Caco-2 (cell line): ENCODE measurements around the gene SH3RF1. TPM values are rescaled to one million over a fixed set of nuclear protein-coding genes. Genes with fewer than 3 reads are reported as not detected.

Experiments
- BruUV-seq: library from RNA; stranded (reverse); fragments of 400-500 nt; replicated peaks from 2 replicates; lab custom pipeline; 2021; lab: Mats Ljungman, UMichigan
- CTCF ChIA-PET: fragments of 300-600 bp; sonication (Branson Sonifier 250); formaldehyde crosslinking; loops from one replicate; lab custom pipeline; 2022; ENCODE audit warnings: antibody characterized with exemption; lab: Charles Lee
- POLR2A ChIA-PET: fragments of 300-600 bp; sonication (Branson Sonifier 250); formaldehyde crosslinking; loops from one replicate; lab custom pipeline; 2022; ENCODE audit warnings: antibody characterized with exemption; lab: Charles Lee
- DNase-seq, 2 experiments: peaks; one replicate each; pipeline versions ENCODE4 v3.0.0 to v3.0.0-alpha.2; 2020 to 2022
- H3K27me3 ChIP-seq: replicated peaks from 2 replicates; pipeline ENCODE4 v1.6.0; 2011; ENCODE audit warnings: low read length; ENCODE audit not compliant: control insufficient read depth, insufficient read depth
- H3K36me3 ChIP-seq: 2 replicates; pipeline ENCODE4 v1.5.1; 2011; ENCODE audit warnings: low read length; ENCODE audit not compliant: control insufficient read depth, insufficient read depth
- H3K4me1 ChIP-seq: fragments of 250-450 bp; sonication (Bioruptor Pico); 2 replicates; pipeline ENCODE4 v1.5.1; 2020; ENCODE audit warnings: mild to moderate bottlenecking
- H3K4me3 ChIP-seq: 2 replicates; pipeline ENCODE4 v1.5.1; 2011; ENCODE audit warnings: low read depth, mild to moderate bottlenecking, control low read depth, low read length
- H3K9me3 ChIP-seq: fragments of 250-450 bp; sonication (Bioruptor Pico); 2 replicates; pipeline ENCODE4 v1.5.1; 2020; ENCODE audit warnings: mild to moderate bottlenecking, moderate library complexity
- H3K27ac Mint-ChIP-seq: one replicate; pipeline ENCODE4 v1.8.0; 2022; ENCODE audit warnings: mixed read lengths; ENCODE audit not compliant: unreplicated experiment
- H3K27me3 Mint-ChIP-seq: one replicate; pipeline ENCODE4 v1.8.0; 2022; ENCODE audit warnings: mixed read lengths; ENCODE audit not compliant: insufficient read depth, unreplicated experiment
- H3K36me3 Mint-ChIP-seq: one replicate; pipeline ENCODE4 v1.8.0; 2022; ENCODE audit warnings: mild to moderate bottlenecking, mixed read lengths; ENCODE audit not compliant: insufficient read depth, unreplicated experiment
- H3K4me1 Mint-ChIP-seq: one replicate; pipeline ENCODE4 v1.8.0; 2022; ENCODE audit warnings: low read depth, mixed read lengths; ENCODE audit not compliant: unreplicated experiment
- H3K4me3 Mint-ChIP-seq: one replicate; pipeline ENCODE4 v1.8.0; 2022; ENCODE audit warnings: mild to moderate bottlenecking, moderate library complexity, mixed read lengths; ENCODE audit not compliant: unreplicated experiment
- H3K9me3 Mint-ChIP-seq: one replicate; pipeline ENCODE4 v1.8.0; 2022; ENCODE audit warnings: mixed read lengths; ENCODE audit not compliant: unreplicated experiment
- intact Hi-C: fragments of 100-400 bp; cut with micrococcal nuclease; formaldehyde crosslinking; loops from one replicate; pipeline ENCODE4 v1.10.0; 2022; ENCODE audit not compliant: unreplicated experiment
- total RNA-seq: library from RNA; stranded (reverse); gene quantifications from 2 replicates; pipeline ENCODE4 v1.2.3, GENCODE V29; 2022
- TF ChIP-seq, protein P1 (sequence below), 2 experiments: fragments of 200-600 bp in 1 of 2; IDR thresholded peaks; 1 replicate in 1 of 2; 2 replicates in 1 of 2; pipeline versions ENCODE4 v1.5.1 to v1.8.0; 2011 to 2022; ENCODE audit warnings: antibody characterized with exemption in 1 of 2, control low read depth in 1 of 2, inconsistent platforms in 1 of 2, low read depth in 1 of 2, low read length in 1 of 2, mild to moderate bottlenecking in 1 of 2, moderate library complexity in 1 of 2; ENCODE audit not compliant: insufficient read depth in 1 of 2, severe bottlenecking in 1 of 2, unreplicated experiment in 1 of 2

The SH3RF1 gene
- total RNA-seq, 1 experiment from 2014 or later, result 25.1 TPM

DNA sequence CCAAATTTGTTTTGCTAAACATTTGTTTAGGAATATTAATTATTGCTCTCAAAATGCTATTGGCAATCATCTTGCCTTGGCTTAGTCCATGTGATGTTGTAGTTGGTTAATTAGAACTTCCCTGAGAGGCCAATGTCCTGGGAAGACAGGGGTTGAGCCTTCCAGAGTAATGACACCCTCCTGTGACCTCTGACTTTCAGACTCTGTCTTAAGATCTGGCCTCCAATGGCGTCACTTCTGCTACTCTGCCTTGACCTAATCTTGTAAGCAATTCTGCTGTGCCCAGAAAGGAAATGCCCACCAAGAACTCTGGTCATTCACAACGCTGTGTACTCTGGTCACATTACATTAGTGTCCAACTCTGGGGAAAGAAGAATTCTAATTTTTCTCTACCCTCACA, 111.9 kb downstream of the SH3RF1 start:
- no peaks in the 10 kb centered on the region for H3K9me3 ChIP-seq
- CTCF ChIA-PET, result no interaction called here
- no peak for DNase-seq
- no peaks in the 10 kb centered on the region; the same call in 1 of the 2 replicates for H3K27me3 ChIP-seq
- Mint-ChIP-seq H3K9me3 (no peaks in the 10 kb centered on the region), H3K4me1 (peaks cover 22% of the 10 kb centered on the region), H3K27ac (no peak overlapping the region), H3K4me3 (no peak overlapping the region), H3K27me3 (no peaks in the 10 kb centered on the region), H3K36me3 (peaks cover 35% of the 10 kb centered on the region)
- POLR2A ChIA-PET, result no interaction called here
- intact Hi-C loops, result no loop called here
- H3K4me3 ChIP-seq, result no peak overlapping the region
- no peaks in the 10 kb centered on the region for H3K36me3 ChIP-seq
- peaks cover 21% of the 10 kb centered on the region for H3K4me1 ChIP-seq
- TF ChIP-seq, protein P1, sequence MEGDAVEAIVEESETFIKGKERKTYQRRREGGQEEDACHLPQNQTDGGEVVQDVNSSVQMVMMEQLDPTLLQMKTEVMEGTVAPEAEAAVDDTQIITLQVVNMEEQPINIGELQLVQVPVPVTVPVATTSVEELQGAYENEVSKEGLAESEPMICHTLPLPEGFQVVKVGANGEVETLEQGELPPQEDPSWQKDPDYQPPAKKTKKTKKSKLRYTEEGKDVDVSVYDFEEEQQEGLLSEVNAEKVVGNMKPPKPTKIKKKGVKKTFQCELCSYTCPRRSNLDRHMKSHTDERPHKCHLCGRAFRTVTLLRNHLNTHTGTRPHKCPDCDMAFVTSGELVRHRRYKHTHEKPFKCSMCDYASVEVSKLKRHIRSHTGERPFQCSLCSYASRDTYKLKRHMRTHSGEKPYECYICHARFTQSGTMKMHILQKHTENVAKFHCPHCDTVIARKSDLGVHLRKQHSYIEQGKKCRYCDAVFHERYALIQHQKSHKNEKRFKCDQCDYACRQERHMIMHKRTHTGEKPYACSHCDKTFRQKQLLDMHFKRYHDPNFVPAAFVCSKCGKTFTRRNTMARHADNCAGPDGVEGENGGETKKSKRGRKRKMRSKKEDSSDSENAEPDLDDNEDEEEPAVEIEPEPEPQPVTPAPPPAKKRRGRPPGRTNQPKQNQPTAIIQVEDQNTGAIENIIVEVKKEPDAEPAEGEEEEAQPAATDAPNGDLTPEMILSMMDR (IDR thresholded peaks at IDR 0.05; ENCODE audit: insufficient read depth in 1 of 2, low read depth in 1 of 2, low read length in 1 of 2, severe bottlenecking in 1 of 2, unreplicated experiment in 1 of 2), result no peak
- BruUV-seq, result no TSS peak

DNA sequence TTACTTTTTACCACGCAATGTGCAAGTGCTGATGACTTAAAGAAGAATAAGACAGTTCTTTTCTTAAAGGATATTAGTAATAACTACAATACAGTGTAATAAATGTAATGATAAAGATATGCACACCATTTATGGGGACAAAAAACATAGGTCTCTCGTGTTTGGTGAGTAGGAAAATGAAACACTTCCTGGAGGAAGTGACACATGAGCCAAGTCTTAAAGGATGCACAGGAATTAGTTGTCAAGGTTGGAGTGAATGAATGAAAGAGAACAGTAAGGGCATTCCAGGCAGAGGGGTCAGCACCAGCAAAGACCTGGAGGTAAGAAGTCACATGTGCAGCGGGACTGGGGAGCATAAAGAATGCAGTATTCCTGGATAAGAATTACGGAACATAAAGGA, 112.7 kb downstream of the SH3RF1 start:
- intact Hi-C loops, result no loop called here
- H3K9me3 Mint-ChIP-seq, result no peaks in the 10 kb centered on the region
- BruUV-seq, result no TSS peak
- TF ChIP-seq, protein P1 (IDR thresholded peaks at IDR 0.05; ENCODE audit: insufficient read depth in 1 of 2, low read depth in 1 of 2, low read length in 1 of 2, severe bottlenecking in 1 of 2, unreplicated experiment in 1 of 2), result no peak
- Histone ChIP-seq H3K27me3 (no peaks in the 10 kb centered on the region; the same call in 1 of the 2 replicates), H3K4me3 (no peak overlapping the region), H3K4me1 (peaks cover 28% of the 10 kb centered on the region), H3K9me3 (no peaks in the 10 kb centered on the region), H3K36me3 (no peaks in the 10 kb centered on the region)
- ChIA-PET CTCF (no interaction called here), POLR2A (no interaction called here)
- DNase-seq, result no peak
- H3K4me1 Mint-ChIP-seq, result peaks cover 22% of the 10 kb centered on the region
- H3K36me3 Mint-ChIP-seq, result peaks cover 43% of the 10 kb centered on the region
- no peak overlapping the region for H3K27ac Mint-ChIP-seq
- no peak overlapping the region for H3K4me3 Mint-ChIP-seq
- H3K27me3 Mint-ChIP-seq, result no peaks in the 10 kb centered on the region

DNA sequence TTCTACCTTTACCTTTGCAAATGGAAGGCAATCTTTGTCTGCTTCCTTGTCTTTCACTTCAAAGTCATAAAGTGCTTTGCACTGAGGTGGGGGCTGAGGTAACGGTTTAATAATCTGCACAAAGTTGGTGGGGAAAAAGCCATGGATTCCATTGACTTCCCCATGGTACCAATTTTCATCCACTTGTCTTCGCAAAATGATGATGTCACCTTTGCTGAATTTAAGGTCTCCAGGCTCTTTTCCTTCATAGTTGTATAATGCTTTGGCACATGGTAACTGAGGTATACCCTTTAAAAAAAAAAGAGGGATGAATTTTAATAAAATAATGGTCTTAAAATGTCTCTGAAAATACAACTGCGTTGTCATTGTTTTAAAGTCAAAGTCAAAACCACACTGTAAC, 114.4 kb downstream of the SH3RF1 start:
- peaks cover 22% of the 10 kb centered on the region for H3K4me1 Mint-ChIP-seq
- H3K9me3 ChIP-seq, result no peaks in the 10 kb centered on the region
- H3K36me3 ChIP-seq, result peaks cover 2% of the 10 kb centered on the region; the same call in 1 of the 2 replicates
- BruUV-seq, result no TSS peak
- H3K27me3 ChIP-seq, result no peaks in the 10 kb centered on the region; the same call in 1 of the 2 replicates
- peaks cover 34% of the 10 kb centered on the region for H3K4me1 ChIP-seq
- intact Hi-C loops, result no loop called here
- no peak overlapping the region for H3K27ac Mint-ChIP-seq
- no peak for DNase-seq
- no peak overlapping the region for H3K4me3 ChIP-seq
- POLR2A ChIA-PET, result no interaction called here
- CTCF ChIA-PET, result no interaction called here
- no peaks in the 10 kb centered on the region for H3K9me3 Mint-ChIP-seq
- H3K27me3 Mint-ChIP-seq, result no peaks in the 10 kb centered on the region
- peaks cover 52% of the 10 kb centered on the region for H3K36me3 Mint-ChIP-seq
- TF ChIP-seq, protein P1 (IDR thresholded peaks at IDR 0.05; ENCODE audit: insufficient read depth in 1 of 2, low read depth in 1 of 2, low read length in 1 of 2, severe bottlenecking in 1 of 2, unreplicated experiment in 1 of 2), result no peak
- no peak overlapping the region for H3K4me3 Mint-ChIP-seq
